OCI-LY7 (cell line): ENCODE data around the gene CDH9. TPM values are rescaled to one million over a fixed set of nuclear protein-coding genes. Genes with fewer than 3 reads are reported as not detected.
"Not testable (repeated sequence)": the region's sequence is repeated elsewhere in the genome, so short reads cannot be mapped to it uniquely, and the experiment has no call there.

Source experiments
- BruUV-seq: library from RNA; stranded (reverse); fragments of 400-500 nt; replicated peaks from 2 replicates; lab custom pipeline; 2021; lab: Mats Ljungman, UMichigan
- CTCF ChIA-PET: fragments of 300-600 bp; sonication (Branson Sonifier 250); formaldehyde crosslinking; loops from one replicate; lab custom pipeline; 2022; ENCODE audit warnings: antibody characterized with exemption; ENCODE audit not compliant: unreplicated experiment; lab: Charles Lee
- POLR2A ChIA-PET: fragments of 300-600 bp; sonication (Branson Sonifier 250); formaldehyde crosslinking; loops from one replicate; lab custom pipeline; 2022; ENCODE audit warnings: antibody characterized with exemption; lab: Charles Lee
- DNase-seq: peaks from one replicate; pipeline ENCODE4 v3.0.0-alpha.2; 2015; ENCODE audit warnings: low spot score
- H2AFZ ChIP-seq: fragments of 200-600 bp; sonication (generic), shearing (Covaris generic); 2 replicates; pipeline ENCODE4 v1.6.1; 2014; ENCODE audit warnings: mild to moderate bottlenecking, antibody characterized with exemption, low read length, moderate library complexity
- H3K27ac ChIP-seq: fragments of 200-600 bp; sonication (generic); 2 replicates; pipeline ENCODE4 v1.5.1; 2014; ENCODE audit warnings: mixed run types, low read depth, mild to moderate bottlenecking, moderate library complexity, low read length, inconsistent platforms; ENCODE audit not compliant: poor library complexity, severe bottlenecking
- H3K36me3 ChIP-seq: fragments of 200-600 bp; sonication (generic); 2 replicates; pipeline ENCODE4 v1.6.1; 2014; ENCODE audit warnings: mild to moderate bottlenecking, antibody characterized with exemption, low read length, moderate library complexity, mixed read lengths; ENCODE audit not compliant: insufficient read depth
- H3K4me1 ChIP-seq: fragments of 200-600 bp; sonication (generic); 2 replicates; pipeline ENCODE4 v1.5.1; 2014; ENCODE audit warnings: mild to moderate bottlenecking, low read length; ENCODE audit not compliant: insufficient read depth, poor library complexity, severe bottlenecking
- H3K4me2 ChIP-seq: fragments of 200-600 bp; sonication (generic); 2 replicates; pipeline ENCODE4 v1.6.1; 2014; ENCODE audit warnings: mild to moderate bottlenecking, low read length
- H3K4me3 ChIP-seq: fragments of 200-600 bp; sonication (generic); 2 replicates; pipeline ENCODE4 v1.5.1; 2014; ENCODE audit warnings: mild to moderate bottlenecking, low read depth, low read length; ENCODE audit not compliant: poor library complexity, severe bottlenecking
- H3K79me2 ChIP-seq: fragments of 200-600 bp; sonication (generic); 2 replicates; pipeline ENCODE4 v1.6.1; 2016; ENCODE audit warnings: low read depth, mild to moderate bottlenecking, low read length, moderate library complexity, mixed read lengths; ENCODE audit not compliant: insufficient read depth
- H3K9me2 ChIP-seq: fragments of 200-600 bp; sonication (generic); 2 replicates; pipeline ENCODE4 v1.6.1; 2016; ENCODE audit warnings: mild to moderate bottlenecking, low read length, mixed read lengths; ENCODE audit not compliant: insufficient read depth
- H3K9me3 ChIP-seq: fragments of 200-600 bp; sonication (generic); 2 replicates; pipeline ENCODE4 v1.6.1; 2014; ENCODE audit warnings: mild to moderate bottlenecking, mixed run types, low read length, mixed read lengths
- H4K20me1 ChIP-seq: fragments of 200-600 bp; sonication (generic); 2 replicates; pipeline ENCODE4 v1.6.1; 2014; ENCODE audit warnings: mild to moderate bottlenecking, antibody characterized with exemption, low read length, moderate library complexity, mixed read lengths; ENCODE audit not compliant: insufficient read depth
- EZH2phosphoT487 ChIP-seq: fragments of 200-600 bp; sonication (generic); IDR thresholded peaks from 2 replicates; pipeline ENCODE4 v1.6.1; 2018; ENCODE audit warnings: low read depth, borderline replicate concordance, mild to moderate bottlenecking, mixed run types, antibody characterized with exemption, low read length, moderate library complexity, mixed read lengths
- intact Hi-C: fragments of 100-400 bp; cut with micrococcal nuclease; formaldehyde crosslinking; loops from one replicate; pipeline ENCODE4 v1.10.0; 2022; ENCODE audit not compliant: unreplicated experiment
- total RNA-seq, 2 experiments: library from RNA; depleted of rRNA in 1 of 2; stranded (reverse); fragments of >200 nt in 1 of 2; shearing (Covaris generic) in 1 of 2; gene quantifications; 2 replicates each; pipeline ENCODE4 v1.2.3, GENCODE V29; 2014 to 2022
- TF ChIP-seq, protein P1 (sequence below): fragments of 200-600 bp; sonication (generic); conservative IDR thresholded peaks from 2 replicates; pipeline ENCODE4 v1.5.1; 2014; ENCODE audit warnings: mild to moderate bottlenecking, antibody characterized with exemption, low read length, moderate library complexity, mixed read lengths

CDH9 gene
- total RNA-seq, 2 experiments from 2014 or later = not detected

DNA sequence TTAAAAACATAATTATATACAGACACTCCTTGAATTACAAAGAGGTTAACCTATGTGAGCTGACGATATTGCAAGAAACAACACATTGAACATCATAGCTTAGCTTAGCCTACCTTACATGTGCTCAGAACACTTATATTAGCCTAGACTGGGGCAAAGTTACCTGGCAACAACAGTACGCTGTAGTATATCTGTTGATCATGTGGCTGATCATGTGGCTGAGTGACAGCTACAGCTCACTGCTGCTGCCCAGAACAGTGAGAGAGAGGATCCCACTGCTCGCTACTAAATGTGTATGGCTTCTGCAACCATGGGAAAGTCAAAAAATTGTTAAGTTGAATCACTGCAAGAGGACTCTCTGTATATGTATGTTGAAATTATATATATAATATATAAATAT is 169.9 kb downstream of the CDH9 start:
- no peak overlapping the region for H3K4me2 ChIP-seq
- no peaks in the 10 kb centered on the region for H3K79me2 ChIP-seq
- H3K4me1 ChIP-seq = no peaks in the 10 kb centered on the region
- H2AFZ ChIP-seq = no peak overlapping the region
- no peaks in the 10 kb centered on the region for H3K9me2 ChIP-seq
- CTCF ChIA-PET = interaction anchor here (0.6 kb wide), 1 partner anchor 14 kb away, joined by 3 read pairs; no protein-coding TSS in a partner anchor
- intact Hi-C loops = no loop called here
- no TSS peak for BruUV-seq
- H4K20me1 ChIP-seq = no peaks in the 10 kb centered on the region
- no peak overlapping the region for H3K4me3 ChIP-seq
- POLR2A ChIA-PET = no interaction called here
- no peak for TF ChIP-seq EZH2phosphoT487
- TF ChIP-seq, protein P1, sequence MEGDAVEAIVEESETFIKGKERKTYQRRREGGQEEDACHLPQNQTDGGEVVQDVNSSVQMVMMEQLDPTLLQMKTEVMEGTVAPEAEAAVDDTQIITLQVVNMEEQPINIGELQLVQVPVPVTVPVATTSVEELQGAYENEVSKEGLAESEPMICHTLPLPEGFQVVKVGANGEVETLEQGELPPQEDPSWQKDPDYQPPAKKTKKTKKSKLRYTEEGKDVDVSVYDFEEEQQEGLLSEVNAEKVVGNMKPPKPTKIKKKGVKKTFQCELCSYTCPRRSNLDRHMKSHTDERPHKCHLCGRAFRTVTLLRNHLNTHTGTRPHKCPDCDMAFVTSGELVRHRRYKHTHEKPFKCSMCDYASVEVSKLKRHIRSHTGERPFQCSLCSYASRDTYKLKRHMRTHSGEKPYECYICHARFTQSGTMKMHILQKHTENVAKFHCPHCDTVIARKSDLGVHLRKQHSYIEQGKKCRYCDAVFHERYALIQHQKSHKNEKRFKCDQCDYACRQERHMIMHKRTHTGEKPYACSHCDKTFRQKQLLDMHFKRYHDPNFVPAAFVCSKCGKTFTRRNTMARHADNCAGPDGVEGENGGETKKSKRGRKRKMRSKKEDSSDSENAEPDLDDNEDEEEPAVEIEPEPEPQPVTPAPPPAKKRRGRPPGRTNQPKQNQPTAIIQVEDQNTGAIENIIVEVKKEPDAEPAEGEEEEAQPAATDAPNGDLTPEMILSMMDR = no peak
- no peak for DNase-seq
- H3K36me3 ChIP-seq = no peaks in the 10 kb centered on the region
- H3K9me3 ChIP-seq = peaks cover 5% of the 10 kb centered on the region; the same call in 1 of the 2 replicates
- no peak overlapping the region for H3K27ac ChIP-seq

DNA sequence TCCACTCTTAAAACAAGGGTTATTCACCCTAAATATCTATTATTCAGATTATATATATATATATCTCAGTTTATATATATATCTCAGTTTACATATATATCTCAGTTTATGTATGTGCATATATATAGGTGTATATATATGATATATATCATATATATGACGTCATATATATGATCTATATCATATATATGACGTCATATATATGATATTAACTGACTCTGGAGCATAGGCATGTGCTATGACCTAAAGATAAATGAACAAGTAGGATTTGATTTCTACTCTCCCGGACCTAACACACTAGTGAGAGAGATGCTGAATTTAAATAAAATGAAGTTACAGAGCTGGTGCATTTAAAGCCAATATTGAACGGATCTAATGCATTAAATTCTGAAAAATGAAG is 174.3 kb downstream of the CDH9 start:
- TF ChIP-seq EZH2phosphoT487 = no peak
- TF ChIP-seq, protein P1 = no peak
- CTCF ChIA-PET = no interaction called here
- no peaks in the 10 kb centered on the region for H3K36me3 ChIP-seq
- BruUV-seq = no TSS peak
- H4K20me1 ChIP-seq = no peaks in the 10 kb centered on the region
- H3K9me3 ChIP-seq = peaks cover 8% of the 10 kb centered on the region; the same call in 1 of the 2 replicates
- H3K27ac ChIP-seq = no peak overlapping the region
- intact Hi-C loops = no loop called here
- DNase-seq = no peak
- no peaks in the 10 kb centered on the region for H3K79me2 ChIP-seq
- no peaks in the 10 kb centered on the region for H3K4me1 ChIP-seq
- POLR2A ChIA-PET = no interaction called here
- no peaks in the 10 kb centered on the region for H3K9me2 ChIP-seq
- H3K4me2 ChIP-seq = no peak overlapping the region
- no peak overlapping the region for H3K4me3 ChIP-seq
- H2AFZ ChIP-seq = no peak overlapping the region

DNA sequence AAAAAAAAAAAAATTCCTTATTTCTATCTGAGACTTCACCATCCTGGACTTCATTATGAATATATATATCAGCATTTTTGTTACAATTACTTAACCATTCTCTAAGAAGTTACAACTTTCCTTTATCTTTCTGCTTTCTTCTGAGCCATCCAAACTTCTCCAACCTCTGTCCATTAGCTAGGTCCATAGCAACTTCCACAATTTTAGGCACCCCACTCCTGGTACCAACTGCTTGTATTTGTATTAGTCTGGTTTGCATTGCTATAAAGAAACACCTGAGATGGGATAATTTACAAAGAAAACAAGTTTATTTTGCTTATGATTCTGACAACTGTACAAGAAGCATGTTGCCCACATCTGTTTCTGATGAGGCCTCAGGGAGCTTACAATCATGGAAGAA is 182.1 kb downstream of the CDH9 start:
- Histone ChIP-seq H4K20me1 (no peaks in the 10 kb centered on the region), H3K9me3 (no peaks in the 10 kb centered on the region; the same call in 1 of the 2 replicates), H3K36me3 (no peaks in the 10 kb centered on the region), H2AFZ (no peak overlapping the region), H3K4me2 (no peak overlapping the region), H3K27ac (no peak overlapping the region), H3K4me1 (no peaks in the 10 kb centered on the region), H3K79me2 (no peaks in the 10 kb centered on the region), H3K4me3 (no peak overlapping the region), H3K9me2 (no peaks in the 10 kb centered on the region)
- POLR2A ChIA-PET = no interaction called here
- CTCF ChIA-PET = no interaction called here
- no peak for DNase-seq
- TF ChIP-seq, protein P1 = no peak
- no peak for TF ChIP-seq EZH2phosphoT487
- no TSS peak for BruUV-seq
- intact Hi-C loops = no loop called here

DNA sequence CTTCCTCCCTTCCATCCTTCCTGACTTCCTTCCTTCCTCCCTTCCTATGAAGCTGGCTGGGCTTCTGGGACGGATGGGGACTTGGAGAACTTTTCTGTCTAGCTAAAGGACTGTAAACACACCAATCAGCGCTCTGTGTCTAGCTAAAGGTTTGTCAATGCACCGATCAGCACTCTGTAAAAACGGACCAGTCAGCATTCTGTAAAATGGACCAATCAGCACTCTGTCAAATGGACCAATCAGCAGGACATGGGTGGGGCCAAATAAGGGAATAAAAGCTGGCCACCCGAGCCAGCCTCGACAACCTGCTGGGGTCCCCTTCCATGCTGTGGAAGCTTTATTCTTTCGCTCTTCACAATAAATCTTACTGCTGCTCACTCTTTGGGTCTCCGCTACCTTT is 185.9 kb downstream of the CDH9 start:
- CTCF ChIA-PET, BruUV-seq, H3K9me2 ChIP-seq, H3K4me2 ChIP-seq, intact Hi-C loops, H4K20me1 ChIP-seq, H3K4me1 ChIP-seq, H3K4me3 ChIP-seq, H3K9me3 ChIP-seq, DNase-seq, H3K79me2 ChIP-seq, H2AFZ ChIP-seq, H3K36me3 ChIP-seq, H3K27ac ChIP-seq: not testable (repeated sequence)
- POLR2A ChIA-PET = interaction anchor here (0.6 kb wide), 1 partner anchor 99 kb away, joined by 5 read pairs; no protein-coding TSS in a partner anchor
